H9 (cell line): Measurements from ENCODE around the gene ZCWPW2. TPM values are rescaled to one million over a fixed set of nuclear protein-coding genes. Genes with fewer than 3 reads are reported as not detected.

Source experiments
- DNase-seq: peaks from one replicate; pipeline ENCODE4 v3.0.0-alpha.2; 2017
- H2AFZ ChIP-seq: one replicate; pipeline ENCODE4 v1.6.1; 2013; ENCODE audit warnings: mild to moderate bottlenecking, low read length, control low read depth, moderate library complexity
- H2AK5ac ChIP-seq: 2 replicates; pipeline ENCODE4 v1.6.1; 2013; ENCODE audit warnings: low read length, control low read depth, mixed read lengths; ENCODE audit not compliant: insufficient read length
- H2BK120ac ChIP-seq: one replicate; pipeline ENCODE4 v1.6.1; 2013; ENCODE audit warnings: low read depth, mild to moderate bottlenecking, low read length, control low read depth, inconsistent platforms; ENCODE audit not compliant: poor library complexity, severe bottlenecking
- H2BK12ac ChIP-seq: 2 replicates; pipeline ENCODE4 v1.6.1; 2013; ENCODE audit warnings: low read length, control low read depth, mixed read lengths, low read depth; ENCODE audit not compliant: insufficient read length
- H2BK15ac ChIP-seq: 2 replicates; pipeline ENCODE4 v1.6.1; 2013; ENCODE audit warnings: low read depth, low read length, control low read depth
- H2BK20ac ChIP-seq: one replicate; pipeline ENCODE4 v1.6.1; 2013; ENCODE audit warnings: low read depth, mild to moderate bottlenecking, low read length, control low read depth, inconsistent platforms; ENCODE audit not compliant: poor library complexity, severe bottlenecking
- H2BK5ac ChIP-seq: 2 replicates; pipeline ENCODE4 v1.6.1; 2013; ENCODE audit warnings: low read length, control low read depth, mixed read lengths; ENCODE audit not compliant: insufficient read length
- H3K14ac ChIP-seq: 2 replicates; pipeline ENCODE4 v1.6.1; 2013; ENCODE audit warnings: low read length, control low read depth; ENCODE audit not compliant: insufficient read depth
- H3K18ac ChIP-seq: 2 replicates; pipeline ENCODE4 v1.6.1; 2013; ENCODE audit warnings: low read depth, mild to moderate bottlenecking, mixed read lengths, low read length, control low read depth; ENCODE audit not compliant: insufficient read length
- H3K23ac ChIP-seq: 2 replicates; pipeline ENCODE4 v1.6.1; 2013; ENCODE audit warnings: low read length, control low read depth, mixed read lengths, low read depth; ENCODE audit not compliant: insufficient read length
- H3K23me2 ChIP-seq: 2 replicates; pipeline ENCODE4 v1.6.1; 2013; ENCODE audit warnings: low read depth, mild to moderate bottlenecking, mixed read lengths, low read length, control low read depth; ENCODE audit not compliant: insufficient read length, poor library complexity, severe bottlenecking
- H3K27ac ChIP-seq: 2 replicates; pipeline ENCODE4 v1.5.1; 2013; ENCODE audit warnings: low read length, control low read depth, mixed read lengths, low read depth; ENCODE audit not compliant: insufficient read length
- H3K27me3 ChIP-seq: 2 replicates; pipeline ENCODE4 v1.6.1; 2013; ENCODE audit warnings: low read length, control low read depth, inconsistent platforms; ENCODE audit not compliant: insufficient read depth
- H3K4ac ChIP-seq: 2 replicates; pipeline ENCODE4 v1.6.1; 2013; ENCODE audit warnings: low read depth, mild to moderate bottlenecking, control low read depth, inconsistent platforms, low read length, moderate library complexity
- H3K4me1 ChIP-seq: 2 replicates; pipeline ENCODE4 v1.6.1; 2013; ENCODE audit warnings: low read length, control low read depth, inconsistent platforms; ENCODE audit not compliant: insufficient read depth
- H3K4me2 ChIP-seq: 2 replicates; pipeline ENCODE4 v1.6.1; 2013; ENCODE audit warnings: low read length, control low read depth, mixed read lengths; ENCODE audit not compliant: insufficient read length, insufficient read depth
- H3K56ac ChIP-seq: 2 replicates; pipeline ENCODE4 v1.6.1; 2013; ENCODE audit warnings: low read depth, mild to moderate bottlenecking, mixed read lengths, low read length, control low read depth; ENCODE audit not compliant: insufficient read length
- H3K79me1 ChIP-seq: 2 replicates; pipeline ENCODE4 v1.6.1; 2013; ENCODE audit warnings: low read depth, mild to moderate bottlenecking, moderate library complexity, low read length, control low read depth, inconsistent platforms; ENCODE audit not compliant: insufficient read depth, poor library complexity, severe bottlenecking
- H3K79me2 ChIP-seq: 2 replicates; pipeline ENCODE4 v1.6.1; 2013; ENCODE audit warnings: low read length, control low read depth, inconsistent platforms; ENCODE audit not compliant: insufficient read depth
- H3K9ac ChIP-seq: 2 replicates; pipeline ENCODE4 v1.6.1; 2013; ENCODE audit warnings: low read length, control low read depth, mixed read lengths; ENCODE audit not compliant: insufficient read length; ENCODE audit errors: extremely low read depth
- H3K9me3 ChIP-seq: one replicate; pipeline ENCODE4 v1.6.1; 2013; ENCODE audit warnings: low read depth, low read length, inconsistent platforms; ENCODE audit not compliant: control insufficient read depth
- H3T11ph ChIP-seq: one replicate; pipeline ENCODE4 v1.6.1; 2013; ENCODE audit warnings: mild to moderate bottlenecking, low read length, control low read depth, inconsistent platforms
- H4K20me1 ChIP-seq: one replicate; pipeline ENCODE4 v1.6.1; 2013; ENCODE audit not compliant: control insufficient read depth, insufficient read length, insufficient read depth
- H4K5ac ChIP-seq: 2 replicates; pipeline ENCODE4 v1.6.1; 2013; ENCODE audit warnings: low read depth, mild to moderate bottlenecking, mixed read lengths, low read length, control low read depth; ENCODE audit not compliant: insufficient read length
- H4K8ac ChIP-seq: replicated peaks from 2 replicates; pipeline ENCODE4 v1.6.1; 2013; ENCODE audit warnings: low read length, control low read depth, mixed read lengths, low read depth; ENCODE audit not compliant: insufficient read length
- H4K91ac ChIP-seq: 2 replicates; pipeline ENCODE4 v1.6.1; 2013; ENCODE audit warnings: low read depth, mild to moderate bottlenecking, moderate library complexity, mixed read lengths, low read length, control low read depth; ENCODE audit not compliant: insufficient read length
- H3K27ac Mint-ChIP-seq, 3 experiments: 2 replicates in 2 of 3; 3 replicates in 1 of 3; pipeline ENCODE4 v1.8.0; 2020 to 2021; ENCODE audit warnings: mixed read lengths in 3 of 3, mild to moderate bottlenecking in 1 of 3, moderate library complexity in 1 of 3
- H3K27me3 Mint-ChIP-seq: 2 replicates; pipeline ENCODE4 v1.8.0; 2021; ENCODE audit warnings: low read depth, mild to moderate bottlenecking, moderate library complexity, mixed read lengths
- H3K36me3 Mint-ChIP-seq, 3 experiments: 2 replicates in 2 of 3; 3 replicates in 1 of 3; pipeline ENCODE4 v1.8.0; 2020 to 2021; ENCODE audit warnings: low read depth in 3 of 3, mixed read lengths in 3 of 3; ENCODE audit not compliant: insufficient read depth in 1 of 3
- H3K4me1 Mint-ChIP-seq, 2 experiments: 2 replicates each; pipeline ENCODE4 v1.8.0; 2020; ENCODE audit warnings: mixed read lengths in 2 of 2
- H3K4me3 Mint-ChIP-seq, 2 experiments: 2 replicates in 1 of 2; 3 replicates in 1 of 2; pipeline ENCODE4 v1.8.0; 2020 to 2021; ENCODE audit warnings: mild to moderate bottlenecking in 2 of 2, mixed read lengths in 2 of 2, moderate library complexity in 1 of 2
- H3K9me3 Mint-ChIP-seq, 2 experiments: 2 replicates in 1 of 2; 3 replicates in 1 of 2; pipeline ENCODE4 v1.8.0; 2020; ENCODE audit warnings: mild to moderate bottlenecking in 2 of 2, mixed read lengths in 2 of 2, moderate library complexity in 1 of 2
- WGBS: extraction: QIAGEN DNeasy Blood & Tissue Kit; methylation state at CpG from one replicate; pipeline ENCODE4 v1.1.7; 2013; ENCODE audit warnings: missing lambda C conversion rate, low lambda C conversion rate, mixed read lengths; ENCODE audit not compliant: insufficient read length; ENCODE audit errors: extremely low coverage; 5-methylcytosine and 5-hydroxymethylcytosine counted together
- total RNA-seq: library from RNA; stranded (reverse); gene quantifications from 2 replicates; pipeline ENCODE4 v1.2.1, GENCODE V29; 2021
- TF ChIP-seq, protein P1 (sequence below): fragments of 200-600 bp; sonication (generic); conservative IDR thresholded peaks from 3 replicates; pipeline ENCODE4 v1.8.0; 2021; ENCODE audit warnings: antibody characterized with exemption, mild to moderate bottlenecking

Gene ZCWPW2
- total RNA-seq, 1 experiment from 2014 or later = 0.35 TPM

GRCh38 chr3:28504976-28505375, 156.5 kb downstream of the ZCWPW2 start:
- Mint-ChIP-seq H3K4me3 (no peak overlapping the region; a peak in 1 of 5 replicates), H3K36me3 (no peaks in the 10 kb centered on the region), H3K27me3 (no peaks in the 10 kb centered on the region), H3K27ac (no peak overlapping the region; a peak in 1 of 7 replicates), H3K4me1 (peaks cover 25 to 38% of the 10 kb centered on the region in 2 experiments), H3K9me3 (no peaks in the 10 kb centered on the region)
- H3K18ac ChIP-seq = no peak overlapping the region
- H3K4ac ChIP-seq = no peak overlapping the region
- no peaks in the 10 kb centered on the region for H3K79me1 ChIP-seq
- H3K27me3 ChIP-seq = no peaks in the 10 kb centered on the region
- no peaks in the 10 kb centered on the region for H3K79me2 ChIP-seq
- DNase-seq = no peak
- no peak overlapping the region for H2BK20ac ChIP-seq
- H3T11ph ChIP-seq = no peak overlapping the region
- H2AFZ ChIP-seq = no peak overlapping the region
- H4K20me1 ChIP-seq = no peaks in the 10 kb centered on the region
- no peak overlapping the region for H4K5ac ChIP-seq
- no peak overlapping the region for H2BK15ac ChIP-seq
- H3K23ac ChIP-seq = no peak overlapping the region
- H3K4me2 ChIP-seq = no peak overlapping the region
- H3K23me2 ChIP-seq = no peaks in the 10 kb centered on the region
- no peak overlapping the region for H2BK120ac ChIP-seq
- no peak overlapping the region for H3K14ac ChIP-seq
- no peak overlapping the region for H4K91ac ChIP-seq
- no peak overlapping the region for H3K9ac ChIP-seq
- H2BK5ac ChIP-seq = no peak overlapping the region
- no peak overlapping the region for H4K8ac ChIP-seq
- H3K27ac ChIP-seq = no peak overlapping the region
- H2AK5ac ChIP-seq = no peak overlapping the region
- TF ChIP-seq, protein P1, sequence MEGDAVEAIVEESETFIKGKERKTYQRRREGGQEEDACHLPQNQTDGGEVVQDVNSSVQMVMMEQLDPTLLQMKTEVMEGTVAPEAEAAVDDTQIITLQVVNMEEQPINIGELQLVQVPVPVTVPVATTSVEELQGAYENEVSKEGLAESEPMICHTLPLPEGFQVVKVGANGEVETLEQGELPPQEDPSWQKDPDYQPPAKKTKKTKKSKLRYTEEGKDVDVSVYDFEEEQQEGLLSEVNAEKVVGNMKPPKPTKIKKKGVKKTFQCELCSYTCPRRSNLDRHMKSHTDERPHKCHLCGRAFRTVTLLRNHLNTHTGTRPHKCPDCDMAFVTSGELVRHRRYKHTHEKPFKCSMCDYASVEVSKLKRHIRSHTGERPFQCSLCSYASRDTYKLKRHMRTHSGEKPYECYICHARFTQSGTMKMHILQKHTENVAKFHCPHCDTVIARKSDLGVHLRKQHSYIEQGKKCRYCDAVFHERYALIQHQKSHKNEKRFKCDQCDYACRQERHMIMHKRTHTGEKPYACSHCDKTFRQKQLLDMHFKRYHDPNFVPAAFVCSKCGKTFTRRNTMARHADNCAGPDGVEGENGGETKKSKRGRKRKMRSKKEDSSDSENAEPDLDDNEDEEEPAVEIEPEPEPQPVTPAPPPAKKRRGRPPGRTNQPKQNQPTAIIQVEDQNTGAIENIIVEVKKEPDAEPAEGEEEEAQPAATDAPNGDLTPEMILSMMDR = no peak
- no CpG with 5 or more reads among the region's 1 CpG for WGBS
- H3K4me1 ChIP-seq = no peaks in the 10 kb centered on the region
- no peak overlapping the region for H3K56ac ChIP-seq
- H3K9me3 ChIP-seq = no peaks in the 10 kb centered on the region
- no peak overlapping the region for H2BK12ac ChIP-seq
